ENCODE data around the gene HDAC4.

HDAC4 gene

DNA sequence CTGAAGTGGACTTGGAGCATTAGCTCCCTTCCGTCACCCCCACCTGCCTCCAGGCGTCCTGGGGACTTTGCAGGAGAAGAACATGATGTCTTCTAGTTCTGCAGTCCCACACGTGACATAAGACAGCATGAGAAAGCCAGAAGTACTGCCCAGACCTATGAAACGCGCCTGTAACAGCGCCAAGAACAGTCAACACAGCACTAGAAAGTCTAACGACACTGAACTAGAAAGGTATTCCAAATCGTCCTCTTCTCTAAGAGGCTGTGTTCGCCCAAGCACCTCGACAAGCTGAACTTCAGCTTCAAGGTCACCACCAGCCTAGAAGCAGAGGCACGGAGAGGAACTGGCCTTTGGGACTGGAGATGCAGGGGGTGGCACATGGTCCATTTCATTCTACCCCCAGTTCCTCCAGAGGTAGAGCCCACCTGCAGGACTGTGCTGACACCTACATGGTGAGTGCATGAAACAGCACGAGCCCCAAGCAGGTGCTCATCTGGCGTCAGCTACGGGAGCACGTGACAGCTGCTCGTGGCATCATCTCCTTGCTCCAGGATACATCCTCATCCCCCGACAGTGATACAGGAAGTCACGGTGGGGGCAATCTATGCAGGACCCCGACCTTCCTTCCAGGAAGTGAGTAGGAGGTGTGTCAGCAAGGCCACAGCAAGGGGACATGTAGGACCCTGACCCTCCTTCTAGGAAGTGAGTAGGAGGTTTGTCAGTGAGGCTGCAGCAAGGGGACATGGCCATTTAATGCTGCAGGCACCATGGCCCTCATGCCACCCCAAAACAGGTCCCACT, 3.7 kb downstream of the HDAC4 start:
- no peak for DNase-seq (ENCODE audit: low spot score)

DNA sequence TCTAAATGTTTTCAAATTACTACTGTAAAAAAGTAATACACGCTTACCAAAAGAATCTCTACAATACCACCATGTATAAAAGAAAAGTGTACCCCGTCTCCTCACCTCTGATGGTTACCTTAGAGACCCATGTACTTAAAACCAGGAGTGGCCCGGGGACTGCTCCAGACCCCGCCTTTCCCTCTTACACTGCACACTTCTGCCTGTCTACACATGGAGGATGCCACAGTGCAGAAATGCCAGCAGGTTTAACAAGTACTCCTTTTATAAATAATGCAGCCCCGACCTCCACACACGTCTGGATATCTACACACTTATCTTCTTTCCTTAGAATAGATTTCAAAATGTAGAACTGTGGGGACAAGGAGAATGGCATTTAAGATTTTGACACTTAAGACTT, 5.3 kb downstream of the HDAC4 start:
- DNase-seq (ENCODE audit: low spot score) = no peak

DNA sequence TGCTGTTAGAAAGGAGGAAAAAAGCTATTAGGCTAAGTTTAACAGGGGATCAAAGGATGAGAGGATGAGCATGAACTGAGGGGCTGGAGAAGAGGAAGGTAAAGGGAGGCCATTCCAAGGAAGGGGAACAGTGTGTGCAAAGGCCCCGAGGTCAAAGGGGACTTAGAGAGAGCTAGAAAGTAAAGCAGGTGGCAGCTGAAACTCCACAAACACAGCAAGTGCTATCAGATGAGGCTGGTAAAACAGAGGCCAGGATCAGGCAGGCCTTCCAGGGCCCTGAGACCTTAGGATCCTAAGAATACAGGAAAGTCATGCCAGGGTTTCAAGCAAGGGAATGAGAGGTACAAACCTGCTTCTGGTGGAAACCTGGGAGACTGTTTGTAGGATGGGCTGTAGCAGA, 5.8 kb downstream of the HDAC4 start:
- no peak for DNase-seq (ENCODE audit: low spot score)

DNA sequence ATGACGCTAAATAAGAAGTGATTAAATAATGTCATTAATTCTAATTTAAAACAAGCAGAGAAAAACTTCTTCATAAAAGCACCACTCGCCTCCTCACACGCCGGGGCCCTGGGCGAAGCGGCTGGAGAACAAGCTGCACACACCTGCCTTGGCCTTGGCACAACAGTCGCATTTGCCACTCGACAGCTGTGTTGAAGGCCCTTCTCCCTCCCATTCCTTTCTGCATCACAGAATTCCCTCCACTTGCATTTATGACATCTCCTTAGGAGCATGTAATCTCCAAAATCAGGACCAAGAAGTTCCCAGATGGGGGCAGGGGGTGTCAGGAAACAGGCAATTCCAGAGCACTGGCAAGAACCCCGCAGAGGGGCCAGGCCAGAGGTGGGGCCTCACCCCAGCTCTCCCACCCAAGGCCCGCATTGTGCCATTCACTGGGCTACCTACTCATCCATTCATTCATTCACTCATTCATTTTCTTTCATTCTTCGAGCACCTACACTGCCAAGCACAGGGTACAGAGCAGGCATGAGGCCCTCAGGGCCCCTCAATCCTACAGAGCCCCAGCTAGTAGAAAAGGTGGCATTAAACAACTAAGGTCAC, 6.4 kb downstream of the HDAC4 start:
- DNase-seq (ENCODE audit: low spot score) = no peak

DNA sequence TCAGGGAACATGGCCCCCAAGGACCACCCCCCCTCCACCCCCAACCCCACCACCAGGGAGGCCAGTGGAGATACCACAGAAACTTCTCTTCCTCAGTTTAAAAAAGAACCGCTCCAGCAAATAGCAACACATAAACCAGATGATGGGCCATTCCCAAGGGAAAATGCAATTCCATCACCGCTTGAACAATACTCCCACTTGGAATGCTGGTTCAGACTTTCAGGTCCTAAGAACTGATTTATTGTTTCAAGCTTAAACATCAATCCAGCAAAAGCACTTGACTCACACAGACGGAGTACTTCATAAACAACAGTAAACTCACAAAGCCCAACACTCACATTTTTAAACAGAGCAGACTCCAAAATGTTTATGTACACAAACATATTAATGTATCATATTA, 6.9 kb downstream of the HDAC4 start:
- DNase-seq (ENCODE audit: low spot score) = no peak

DNA sequence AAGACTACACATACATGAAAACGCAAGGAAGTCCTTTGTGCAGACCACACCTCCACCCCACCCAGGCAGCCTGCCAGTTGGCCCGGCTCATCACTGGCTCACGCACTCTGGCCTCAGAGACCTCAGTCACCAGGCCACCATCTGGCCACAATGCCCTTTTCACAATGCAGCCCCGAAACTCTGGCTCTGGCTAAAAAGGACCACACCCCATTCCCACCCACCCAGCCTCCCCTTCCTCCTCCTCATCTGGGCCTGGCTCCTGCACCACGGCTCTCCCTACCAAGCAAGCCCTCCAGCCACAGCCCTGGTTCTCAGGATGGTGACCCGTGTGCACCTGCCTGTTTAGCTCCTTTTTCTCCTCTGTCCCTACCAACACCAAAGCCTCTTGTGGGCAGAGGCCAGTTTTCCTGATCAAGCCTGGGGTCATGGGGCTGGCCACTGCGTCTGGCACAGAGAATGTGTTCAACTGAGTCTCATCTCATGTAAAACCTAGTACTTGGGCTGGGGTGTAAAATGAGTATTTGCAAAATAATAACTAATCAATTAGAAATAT, 7.4 kb downstream of the HDAC4 start:
- DNase-seq (ENCODE audit: low spot score) = no peak

DNA sequence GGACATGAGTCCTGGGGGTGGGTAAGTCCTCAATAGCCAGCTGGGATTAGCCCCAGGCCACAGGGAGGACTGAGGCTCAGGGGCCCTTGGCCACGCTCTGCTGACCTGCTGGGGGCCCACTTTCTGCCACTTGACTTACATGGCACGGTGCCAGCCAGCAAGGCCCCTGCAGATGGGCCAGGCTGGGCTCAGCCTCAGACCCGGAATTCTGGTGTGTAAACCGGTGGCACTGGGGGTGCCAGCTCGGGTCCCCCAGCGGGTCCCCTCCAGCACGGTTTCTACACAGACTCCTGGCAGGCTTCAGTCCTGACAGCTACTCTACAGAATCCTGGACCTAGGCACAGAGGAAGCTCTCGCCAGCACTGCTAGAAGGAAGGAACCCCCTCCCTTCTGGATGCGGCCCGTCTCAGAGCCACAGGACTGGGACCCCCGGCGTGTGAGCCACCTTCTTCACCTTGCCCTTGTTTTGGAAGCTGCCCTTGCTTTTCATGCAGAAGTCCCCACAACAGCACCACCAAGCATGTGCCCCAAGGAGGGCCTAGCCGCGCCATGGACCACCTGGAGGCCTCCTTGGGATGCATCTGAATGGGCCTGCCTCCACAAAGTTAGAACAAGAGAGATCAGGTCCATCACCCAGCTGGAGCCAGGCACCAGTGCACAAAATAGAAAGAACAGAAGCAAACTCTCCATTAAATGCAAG, 8.0 kb downstream of the HDAC4 start:
- DNase-seq (ENCODE audit: low spot score) = no peak

DNA sequence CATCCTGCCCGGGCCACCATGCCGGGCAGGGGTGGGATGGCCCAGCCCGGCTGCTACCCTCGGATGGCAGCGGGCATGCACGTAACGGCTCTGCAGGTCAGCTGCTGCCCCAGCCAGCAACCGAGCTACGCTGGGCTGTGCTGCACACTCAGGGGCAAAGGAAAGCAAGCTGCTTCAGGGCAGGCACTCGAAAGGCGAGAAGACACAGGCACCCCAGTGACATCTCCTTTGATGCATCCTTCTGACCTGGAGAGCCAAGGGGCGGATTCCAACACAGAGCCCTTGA, 8.8 kb downstream of the HDAC4 start:
- no peak for DNase-seq (ENCODE audit: low spot score)

DNA sequence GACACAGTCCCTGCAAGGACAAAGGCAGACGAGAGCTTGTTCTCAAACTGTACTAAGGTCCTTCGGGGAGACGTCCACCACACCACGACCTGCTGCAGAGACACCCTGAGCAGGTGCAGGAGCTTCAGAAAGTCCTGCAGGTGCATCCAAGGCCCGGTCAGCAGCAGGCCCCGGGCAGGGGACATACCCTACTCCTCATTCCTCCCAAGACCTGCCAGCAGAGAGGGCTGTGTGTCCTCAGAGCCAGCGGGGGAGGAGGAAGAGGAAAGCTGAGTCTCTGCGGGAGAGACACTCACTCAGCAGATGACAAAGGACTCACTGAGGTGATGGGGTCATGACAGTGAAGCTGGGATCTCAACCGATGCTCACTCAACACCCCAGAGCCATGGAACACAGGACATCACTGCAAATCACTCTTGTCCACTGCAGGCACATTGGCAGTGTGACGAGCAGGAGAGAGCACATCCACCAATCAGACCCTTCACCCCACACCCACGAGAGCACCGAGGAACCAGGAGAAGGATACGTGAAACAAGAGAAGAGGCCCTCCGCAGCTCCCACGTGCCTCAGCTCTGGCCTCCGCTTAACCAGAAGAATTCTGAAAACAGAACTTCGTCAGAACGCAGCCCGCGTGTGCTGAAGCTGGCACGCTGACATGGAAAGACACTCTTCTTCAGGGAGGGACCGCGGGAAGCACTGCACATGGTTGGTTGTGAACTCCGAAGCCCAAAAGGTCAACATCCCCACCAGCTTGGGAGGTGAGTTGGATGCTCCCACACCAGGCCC, 9.3 kb downstream of the HDAC4 start:
- no peak for DNase-seq (ENCODE audit: low spot score)

DNA sequence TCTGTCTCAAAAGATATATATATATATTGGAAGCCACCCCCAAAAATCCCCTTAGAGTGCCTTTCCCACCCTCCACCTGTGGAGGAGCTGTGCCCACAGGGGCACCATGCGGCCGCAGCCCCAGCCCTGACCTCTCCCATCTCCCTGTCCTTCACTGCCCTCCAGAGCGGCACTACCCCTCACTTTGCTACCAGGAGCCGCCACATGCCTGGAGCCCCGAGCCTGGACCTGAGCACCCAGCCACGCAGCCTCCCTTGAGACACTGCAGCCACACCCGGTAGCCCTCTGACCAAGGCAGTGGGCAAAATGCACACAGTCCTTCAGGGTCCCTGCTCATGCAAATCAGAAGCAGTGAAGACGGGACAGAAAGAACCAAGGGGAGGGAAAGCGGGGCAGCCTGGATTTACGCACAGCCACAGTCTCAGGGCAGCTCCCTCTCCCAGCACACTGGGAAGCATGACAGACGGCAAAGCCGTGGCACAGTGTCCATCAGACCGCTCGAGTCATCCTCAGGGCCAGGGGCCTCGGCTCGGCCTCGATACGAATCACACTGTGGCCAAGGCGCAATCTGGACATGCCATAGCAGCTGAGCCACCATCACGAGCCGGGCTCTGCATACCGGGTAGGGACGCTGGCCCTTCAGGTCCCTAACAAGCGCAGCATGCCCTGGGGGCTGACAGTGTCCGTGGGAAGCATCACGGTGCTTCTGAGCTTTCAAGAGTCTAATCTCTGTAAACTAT, 10.1 kb downstream of the HDAC4 start:
- DNase-seq (ENCODE audit: low spot score) = no peak

DNA sequence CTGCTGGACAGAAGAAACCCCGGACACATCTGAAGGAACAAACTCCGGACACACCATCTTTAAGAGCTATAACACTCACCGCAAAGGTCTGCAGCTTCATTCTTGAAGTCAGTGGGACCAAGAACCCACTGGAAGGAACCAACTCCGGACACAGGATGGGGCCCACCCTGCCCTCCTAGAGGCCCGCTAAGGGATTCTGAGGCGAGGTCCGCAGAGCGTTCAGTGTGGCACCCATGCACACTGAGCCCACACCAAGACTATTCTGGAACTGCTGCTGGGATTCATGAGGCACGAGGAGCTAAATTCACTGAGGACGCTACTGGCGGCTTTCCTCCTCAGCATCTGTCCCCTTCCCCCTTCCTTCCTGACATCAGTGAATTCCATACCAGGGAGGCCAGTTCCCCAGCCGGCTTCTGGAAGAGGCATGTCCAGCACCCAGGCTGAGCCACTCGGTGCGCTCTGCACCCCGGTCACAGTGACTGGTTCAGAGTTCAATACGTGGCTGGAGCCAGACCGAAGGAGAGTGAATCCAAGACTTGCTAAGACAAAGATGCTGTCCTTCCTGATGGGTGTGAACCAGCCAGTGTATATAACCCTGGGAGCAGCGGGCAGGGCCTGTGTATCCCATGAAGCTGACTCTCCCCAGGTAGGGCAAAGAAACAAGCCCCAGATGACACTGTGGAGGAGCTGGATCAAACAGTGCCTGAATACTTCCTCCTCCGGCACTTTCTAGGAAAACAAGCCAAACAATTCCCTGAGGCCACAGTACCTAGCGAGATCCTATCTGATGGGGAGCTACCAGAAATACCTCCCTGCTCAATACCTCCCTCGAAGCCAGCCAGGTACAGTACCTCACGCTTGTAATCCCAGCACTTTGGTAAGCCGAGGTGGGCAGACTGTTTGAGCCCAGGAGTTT, 11.1 kb downstream of the HDAC4 start:
- no peak for DNase-seq (ENCODE audit: low spot score)

DNA sequence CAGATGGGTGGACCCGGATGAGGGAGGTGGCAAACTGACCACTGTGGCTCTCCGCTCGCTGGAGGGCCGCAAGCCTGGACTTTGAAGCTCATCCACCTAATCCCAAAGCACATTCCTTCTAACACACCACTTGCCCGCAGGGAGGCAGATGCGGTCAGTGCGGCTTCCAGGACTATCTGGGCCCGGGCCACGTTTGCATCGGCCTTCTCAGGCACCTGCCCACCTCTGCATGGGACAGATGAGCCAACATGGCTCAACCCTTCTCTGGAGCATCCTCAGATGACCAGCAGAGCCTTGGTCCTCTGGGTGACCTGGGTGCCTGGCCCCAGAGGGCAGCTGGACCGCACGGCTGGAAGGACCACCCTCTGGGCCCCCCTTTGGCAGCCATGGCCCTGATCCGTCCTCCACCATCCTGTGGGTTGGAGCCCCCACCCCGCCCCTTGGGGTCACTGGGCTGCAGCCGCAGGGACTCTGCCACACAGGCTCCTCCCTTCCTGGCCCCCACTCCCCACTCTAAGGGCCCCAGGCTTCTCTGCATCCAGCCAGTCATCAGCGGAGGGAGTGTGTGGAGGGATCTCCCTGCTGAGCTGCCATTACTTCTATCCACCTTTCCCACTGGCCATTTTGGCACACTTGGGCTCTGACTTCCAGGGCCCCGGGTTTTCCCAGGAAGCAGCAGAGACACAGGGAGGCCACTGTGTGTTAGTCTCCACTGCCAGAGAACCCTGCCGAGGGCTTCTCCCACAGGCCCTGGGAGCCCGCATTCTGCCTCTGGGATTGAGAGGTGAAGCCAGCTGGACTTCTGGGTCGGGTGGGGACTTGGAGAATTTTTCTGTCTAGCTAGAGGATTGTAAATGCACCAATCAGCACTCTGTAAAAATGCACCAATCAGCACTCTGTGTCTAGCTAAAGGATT, 12.3 kb downstream of the HDAC4 start:
- DNase-seq (ENCODE audit: low spot score) = no peak

DNA sequence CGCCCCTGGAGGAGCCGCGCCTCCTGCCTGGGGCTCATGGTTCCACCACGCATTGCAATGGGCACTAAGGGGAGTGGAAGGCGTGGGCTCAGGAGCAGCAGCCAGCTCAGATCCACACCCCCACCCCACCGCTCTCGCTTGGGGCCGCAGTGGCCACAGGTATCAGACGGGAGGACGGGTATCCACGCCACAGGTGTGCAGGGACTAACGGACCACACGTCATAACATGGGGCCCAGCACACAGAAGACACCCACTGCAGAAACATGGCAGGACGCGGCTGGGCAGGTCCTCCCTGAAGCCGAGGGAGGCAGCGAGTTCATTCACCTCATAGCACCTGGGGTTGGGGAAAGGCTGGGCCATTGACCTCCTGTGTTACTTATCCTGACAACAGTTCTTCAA, 13.0 kb downstream of the HDAC4 start:
- no peak for DNase-seq (ENCODE audit: low spot score)

DNA sequence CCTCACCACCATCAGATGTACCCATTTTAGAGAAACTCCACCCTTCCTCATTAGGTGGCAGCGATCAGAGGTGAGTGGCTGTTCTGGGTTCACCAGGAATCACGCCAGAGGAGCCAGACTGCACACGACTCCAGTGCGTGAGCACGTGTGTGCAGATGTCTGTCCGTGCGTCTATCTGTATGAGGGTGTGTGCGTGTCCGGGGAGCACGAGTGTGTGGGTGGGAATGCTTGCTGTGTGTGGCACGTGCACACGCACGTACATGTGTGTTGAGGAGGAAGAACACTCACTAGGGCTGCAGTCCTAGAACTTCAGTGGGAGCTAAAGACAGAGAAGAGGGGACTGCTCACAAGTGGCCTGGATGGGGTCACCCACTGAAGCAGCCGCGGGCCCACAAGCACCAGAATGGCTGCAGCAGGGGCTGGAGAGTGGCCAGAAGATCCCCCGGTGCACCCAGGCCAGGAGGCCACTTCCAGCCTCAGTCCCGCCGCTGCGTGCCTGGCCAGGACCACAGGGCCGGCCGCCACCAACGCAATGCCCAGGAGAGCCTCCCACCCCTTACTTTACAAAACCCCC, 13.9 kb downstream of the HDAC4 start:
- no peak for DNase-seq (ENCODE audit: low spot score)

DNA sequence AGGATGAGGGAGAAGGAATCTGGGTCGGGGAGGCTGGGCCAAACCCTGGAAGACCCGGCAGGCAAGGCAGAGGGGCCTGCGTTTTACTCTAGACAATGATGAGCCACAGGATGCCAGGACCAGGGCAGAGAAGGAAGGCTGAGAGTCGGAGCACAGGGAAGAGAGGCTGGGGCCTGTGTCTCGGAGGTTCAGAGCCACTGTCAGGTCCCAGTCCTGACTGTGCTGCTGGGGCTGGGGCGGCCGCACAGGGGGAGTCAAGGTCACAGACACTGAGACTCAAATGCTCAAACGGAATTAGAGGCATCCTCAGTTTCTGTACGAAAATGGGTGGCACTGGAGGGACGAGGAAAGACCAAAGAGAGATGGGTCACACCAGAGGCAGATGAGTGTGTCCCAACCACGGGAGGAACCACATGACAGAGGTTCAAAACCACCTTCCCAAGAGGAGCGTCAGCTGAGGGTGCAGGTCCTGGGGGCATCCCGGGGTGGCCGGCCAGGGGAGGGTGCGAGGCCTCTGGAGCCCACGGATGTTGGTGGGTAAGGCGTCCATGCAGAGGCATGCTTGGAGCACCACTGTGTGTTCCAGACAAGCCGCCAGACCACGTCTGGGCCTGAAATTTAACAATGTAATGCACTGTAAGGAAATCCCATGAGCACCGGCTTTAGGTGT, 14.7 kb downstream of the HDAC4 start:
- DNase-seq (ENCODE audit: low spot score) = no peak

DNA sequence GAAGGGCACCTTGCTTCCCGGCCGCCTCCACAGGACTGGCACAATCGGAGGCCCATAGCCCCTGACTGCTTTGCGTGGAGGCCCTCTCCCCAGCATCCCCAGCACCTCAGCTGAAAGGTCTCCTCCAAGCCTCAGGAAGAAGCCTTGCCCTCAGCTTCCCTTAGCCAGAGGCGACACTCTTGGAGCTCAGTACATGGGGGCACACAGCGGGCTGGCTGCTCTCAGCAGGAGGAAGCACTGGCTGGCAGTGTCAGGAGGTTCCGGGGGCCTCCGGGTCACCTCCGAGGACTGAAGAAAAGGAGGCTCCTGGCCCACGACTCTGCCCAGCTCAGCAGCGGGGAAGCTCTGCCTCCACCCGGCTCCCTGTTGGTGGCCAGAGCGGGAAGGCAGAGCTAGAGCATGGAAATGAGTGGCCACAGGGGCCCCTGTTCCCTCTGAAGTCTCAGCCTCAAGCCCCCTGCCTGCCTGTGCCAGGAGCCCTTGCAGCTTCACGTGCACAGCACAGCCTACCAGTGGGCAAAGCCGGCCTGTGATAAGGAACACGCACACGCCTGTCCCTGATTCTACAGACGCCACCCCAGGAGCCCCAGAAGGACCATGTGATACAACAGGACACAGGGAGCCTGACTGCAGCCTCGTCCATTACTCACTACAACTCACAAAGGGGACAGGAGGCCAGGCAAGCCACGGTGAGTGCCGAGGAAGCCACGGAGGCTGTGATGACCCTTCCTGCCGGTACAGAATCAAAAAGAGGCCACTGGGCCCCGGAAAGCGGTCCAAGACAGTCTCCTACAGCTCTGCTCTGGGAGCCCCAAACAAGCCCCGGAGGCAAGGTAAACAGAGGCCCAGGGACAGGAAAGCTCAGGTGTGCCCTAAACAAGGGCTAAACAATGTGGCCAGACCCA, 15.5 kb downstream of the HDAC4 start:
- DNase-seq (ENCODE audit: low spot score) = no peak

DNA sequence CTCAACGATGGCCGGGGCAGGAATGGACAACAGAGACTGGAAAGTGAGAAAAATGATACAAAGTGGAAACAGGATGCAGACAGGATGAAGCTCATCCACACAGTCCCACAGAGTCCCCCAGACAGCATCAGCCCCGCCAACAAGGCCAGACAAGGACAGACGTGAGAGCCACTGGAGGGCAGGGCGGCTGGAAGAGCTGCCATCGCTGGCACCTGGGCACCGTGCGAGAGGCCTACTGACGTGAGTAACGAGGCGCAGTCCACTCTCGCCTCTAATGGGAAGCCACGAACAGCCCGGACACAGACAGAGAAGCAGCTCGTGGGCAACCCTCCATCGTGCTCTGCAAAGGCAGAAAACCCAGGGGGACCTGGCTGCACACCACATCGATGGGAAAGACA, 17.1 kb downstream of the HDAC4 start:
- no peak for DNase-seq (ENCODE audit: low spot score)

Measured in putamen (tissue), 1 donor.